HEK293T (cell line): ENCODE measurements around the gene HDHD5.

Experiments
- CTCF ChIA-PET: fragments of 350-600 bp; formaldehyde crosslinking; extraction: SDS; loops from one replicate; lab custom pipeline; 2021; ENCODE audit warnings: antibody characterized with exemption, inconsistent platforms; lab: Yijun Ruan, JAX
- POLR2A ChIA-PET: fragments of 350-600 bp; formaldehyde crosslinking; extraction: SDS; loops from one replicate; lab custom pipeline; 2020; ENCODE audit warnings: antibody characterized with exemption, inconsistent platforms; lab: Yijun Ruan, JAX
- DNase-seq: peaks from one replicate; pipeline ENCODE4 v3.0.0; 2012; ENCODE audit warnings: mixed read lengths; ENCODE audit errors: extremely low spot score
- ARNT ChIP-seq: fragments of 450-650 bp; IDR thresholded peaks from 2 replicates; pipeline ENCODE4 v1.6.1; 2017; ENCODE audit warnings: mild to moderate bottlenecking
- BHLHE40 ChIP-seq: fragments of 450-650 bp; IDR thresholded peaks from 2 replicates; pipeline ENCODE4 v1.6.1; 2016; ENCODE audit warnings: mild to moderate bottlenecking, moderate library complexity, borderline replicate concordance
- CTBP1 ChIP-seq: fragments of 450-650 bp; IDR thresholded peaks from 2 replicates; pipeline ENCODE4 v1.6.1; 2016; ENCODE audit warnings: borderline replicate concordance
- ELF4 ChIP-seq: fragments of 450-650 bp; IDR thresholded peaks from 2 replicates; pipeline ENCODE4 v1.6.1; 2017; ENCODE audit warnings: antibody characterized with exemption
- FOXA1 ChIP-seq: fragments of 450-650 bp; IDR thresholded peaks from 2 replicates; pipeline ENCODE4 v1.6.1; 2016; ENCODE audit warnings: mild to moderate bottlenecking
- FOXK2 ChIP-seq: fragments of 450-650 bp; IDR thresholded peaks from 2 replicates; pipeline ENCODE4 v1.6.1; 2016; ENCODE audit warnings: mild to moderate bottlenecking
- FOXM1 ChIP-seq: fragments of 450-650 bp; IDR thresholded peaks from 2 replicates; pipeline ENCODE4 v1.6.1; 2017; ENCODE audit warnings: mild to moderate bottlenecking, borderline replicate concordance
- HDGF ChIP-seq: fragments of 450-650 bp; IDR thresholded peaks from 2 replicates; pipeline ENCODE4 v1.6.1; 2017; ENCODE audit warnings: antibody characterized with exemption, borderline replicate concordance
- L3MBTL2 ChIP-seq: fragments of 450-650 bp; conservative IDR thresholded peaks from 2 replicates; pipeline ENCODE4 v1.6.1; 2016; ENCODE audit warnings: mild to moderate bottlenecking
- LEF1 ChIP-seq: fragments of 450-650 bp; IDR thresholded peaks from 2 replicates; pipeline ENCODE4 v1.6.1; 2017; ENCODE audit warnings: mild to moderate bottlenecking, borderline replicate concordance
- NFRKB ChIP-seq: fragments of 450-650 bp; IDR thresholded peaks from 2 replicates; pipeline ENCODE4 v1.6.1; 2016; ENCODE audit warnings: mild to moderate bottlenecking, moderate library complexity
- SP1 ChIP-seq: fragments of 450-650 bp; IDR thresholded peaks from 2 replicates; pipeline ENCODE4 v1.6.1; 2017
- SUZ12 ChIP-seq: fragments of 450-650 bp; IDR thresholded peaks from 2 replicates; pipeline ENCODE4 v1.6.1; 2016; ENCODE audit warnings: mild to moderate bottlenecking
- TARDBP ChIP-seq: fragments of 450-650 bp; IDR thresholded peaks from 2 replicates; pipeline ENCODE4 v1.6.1; 2016
- ZNF384 ChIP-seq: fragments of 450-650 bp; IDR thresholded peaks from 2 replicates; pipeline ENCODE4 v1.6.1; 2016
- TF ChIP-seq, protein P1 (sequence below): fragments of 450-650 bp; IDR thresholded peaks from 2 replicates; pipeline ENCODE4 v1.6.1; 2016

Gene HDHD5

GRCh38 chr22:17118342-17118741, 40.7 kb downstream of the HDHD5 start:
- DNase-seq = no peak
- TF ChIP-seq ARNT (no peak), FOXK2 (no peak), ELF4 (no peak), SUZ12 (no peak), SP1 (no peak), FOXM1 (no peak), FOXA1 (no peak), L3MBTL2 (no peak), NFRKB (no peak), ZNF384 (no peak), HDGF (no peak), CTBP1 (no peak), TARDBP (no peak), LEF1 (no peak), BHLHE40 (no peak)
- TF ChIP-seq, protein P1, sequence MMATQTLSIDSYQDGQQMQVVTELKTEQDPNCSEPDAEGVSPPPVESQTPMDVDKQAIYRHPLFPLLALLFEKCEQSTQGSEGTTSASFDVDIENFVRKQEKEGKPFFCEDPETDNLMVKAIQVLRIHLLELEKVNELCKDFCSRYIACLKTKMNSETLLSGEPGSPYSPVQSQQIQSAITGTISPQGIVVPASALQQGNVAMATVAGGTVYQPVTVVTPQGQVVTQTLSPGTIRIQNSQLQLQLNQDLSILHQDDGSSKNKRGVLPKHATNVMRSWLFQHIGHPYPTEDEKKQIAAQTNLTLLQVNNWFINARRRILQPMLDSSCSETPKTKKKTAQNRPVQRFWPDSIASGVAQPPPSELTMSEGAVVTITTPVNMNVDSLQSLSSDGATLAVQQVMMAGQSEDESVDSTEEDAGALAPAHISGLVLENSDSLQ = no peak
- ChIA-PET CTCF (interaction anchor here (1.2 kb wide), 1 partner anchor 23 kb away, joined by 3 read pairs; no protein-coding TSS in a partner anchor), POLR2A (no interaction called here)

DNA sequence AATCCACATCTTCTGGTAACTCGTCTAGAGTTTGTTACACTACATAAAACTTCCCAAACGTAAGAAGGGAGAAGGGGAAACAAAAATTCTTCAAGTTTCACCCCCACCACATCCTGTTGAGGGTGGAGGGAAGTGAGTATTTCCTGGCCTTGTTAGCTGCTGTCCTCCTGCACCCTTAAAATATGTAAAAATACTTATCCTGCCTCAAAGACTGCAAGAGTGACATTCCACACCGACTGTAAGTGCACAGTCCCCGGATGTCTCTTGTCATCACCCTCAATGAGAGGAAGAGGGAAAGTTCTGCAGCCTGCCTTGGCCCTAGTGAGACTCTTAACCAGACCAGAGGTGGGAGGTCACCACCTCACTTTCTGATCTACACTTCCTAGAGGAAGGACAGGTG, 41.2 kb downstream of the HDHD5 start:
- POLR2A ChIA-PET = no interaction called here
- no peak for DNase-seq
- no peak for TF ChIP-seq L3MBTL2
- no peak for TF ChIP-seq BHLHE40
- TF ChIP-seq, protein P1 = no peak
- TF ChIP-seq SUZ12 = no peak
- no peak for TF ChIP-seq HDGF
- TF ChIP-seq FOXA1 = no peak
- no peak for TF ChIP-seq LEF1
- no peak for TF ChIP-seq ARNT
- CTCF ChIA-PET = interaction anchor here (1.2 kb wide), 1 partner anchor 22 kb away, joined by 3 read pairs; no protein-coding TSS in a partner anchor

GRCh38 chr22:17117400-17117799, 41.7 kb downstream of the HDHD5 start:
- DNase-seq = no peak
- ChIA-PET POLR2A (interaction anchor here (1.2 kb wide), 1 partner anchor 55 kb away, joined by 7 read pairs; no protein-coding TSS in a partner anchor), CTCF (interaction anchor here (1.2 kb wide), 1 partner anchor 22 kb away, joined by 3 read pairs; no protein-coding TSS in a partner anchor)
- TF ChIP-seq FOXM1 = no peak
- TF ChIP-seq NFRKB = no peak

DNA sequence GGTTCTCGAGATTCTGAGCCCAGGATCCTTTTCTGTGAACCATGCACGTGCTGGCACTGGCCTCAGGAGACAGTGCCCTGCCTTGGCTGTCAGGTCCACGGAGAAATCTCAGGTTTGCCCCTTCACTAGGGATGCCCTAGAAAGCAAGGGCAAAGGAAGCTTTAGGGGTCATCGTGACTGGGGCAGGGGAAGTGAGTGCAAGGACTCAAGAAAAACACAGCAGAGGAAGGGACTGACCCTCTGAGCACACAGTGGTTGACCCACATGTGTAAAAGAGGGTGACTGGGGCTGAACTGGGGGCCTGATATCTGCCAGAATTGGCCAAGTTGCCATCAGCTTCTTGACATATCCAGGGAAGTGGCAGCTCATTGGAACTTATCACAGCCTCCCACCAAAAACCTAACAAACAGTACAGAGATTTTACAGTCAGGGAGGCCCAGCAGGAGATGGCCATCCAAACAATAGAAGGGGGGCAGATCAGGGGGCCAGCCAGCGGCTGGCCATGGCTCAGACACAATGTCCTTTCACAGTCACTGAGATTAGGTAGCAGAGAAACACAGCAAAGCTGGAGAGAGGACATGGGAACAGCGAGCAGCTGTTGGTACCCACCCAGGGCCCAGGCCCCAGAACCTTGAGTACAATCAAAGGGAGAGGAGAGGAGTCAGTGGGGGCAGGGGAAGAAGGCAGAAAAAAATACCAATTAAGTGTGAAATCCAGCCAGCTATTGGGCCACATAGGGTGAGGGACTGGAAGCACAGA, 42.3 kb downstream of the HDHD5 start:
- POLR2A ChIA-PET = interaction anchor here (1.2 kb wide), 1 partner anchor 55 kb away, joined by 7 read pairs; no protein-coding TSS in a partner anchor
- no peak for DNase-seq
- CTCF ChIA-PET = interaction anchor here (0.9 kb wide), 1 partner anchor 55 kb away, joined by 3 read pairs; no protein-coding TSS in a partner anchor
- TF ChIP-seq NFRKB = no peak
- no peak for TF ChIP-seq HDGF
- TF ChIP-seq L3MBTL2 = no peak
- TF ChIP-seq SP1 = no peak
- TF ChIP-seq FOXA1 = no peak
- TF ChIP-seq FOXK2 = no peak
- no peak for TF ChIP-seq ARNT
- TF ChIP-seq ZNF384 = no peak
- no peak for TF ChIP-seq TARDBP
- no peak for TF ChIP-seq CTBP1
- TF ChIP-seq, protein P1 = no peak

GRCh38 chr22:17115945-17116565, 43.0 kb downstream of the HDHD5 start:
- POLR2A ChIA-PET = no interaction called here
- no peak for DNase-seq
- CTCF ChIA-PET = interaction anchor here (0.9 kb wide), 1 partner anchor 56 kb away, joined by 3 read pairs; no protein-coding TSS in a partner anchor
- TF ChIP-seq SP1 = no peak
- TF ChIP-seq FOXK2 = no peak
- no peak for TF ChIP-seq SUZ12
- no peak for TF ChIP-seq ARNT
- no peak for TF ChIP-seq CTBP1
- TF ChIP-seq, protein P1 = no peak
- no peak for TF ChIP-seq BHLHE40
